HG02610 (cell line): Measurements from ENCODE around the gene BCL2A1.
A peak's percentile ranks its signal among the peaks of the same experiment; 100 is the strongest.
"Not testable (repeated sequence)": the region's sequence is repeated elsewhere in the genome, so short reads cannot be mapped to it uniquely, and the experiment has no call there.

ENCODE experiments used
- ATAC-seq: cut with Tn5 transposase; IDR thresholded peaks from one replicate; pipeline ENCODE4 v1.9.1; 2021; ENCODE audit warnings: mild to moderate bottlenecking, moderate library complexity; ENCODE audit not compliant: unreplicated experiment

The BCL2A1 gene

GRCh38 chr15:79989682-79990081, 18.7 kb upstream of the BCL2A1 start:
- no peak for ATAC-seq

GRCh38 chr15:79989183-79989582, 18.2 kb upstream of the BCL2A1 start:
- ATAC-seq, result no peak

- ATAC-seq, result no peak
Measured at GRCh38 chr15:79988448-79989117, 17.6 kb upstream of the BCL2A1 start.

- no peak for ATAC-seq
Measured at GRCh38 chr15:79987969-79988368, 17.0 kb upstream of the BCL2A1 start.

DNA sequence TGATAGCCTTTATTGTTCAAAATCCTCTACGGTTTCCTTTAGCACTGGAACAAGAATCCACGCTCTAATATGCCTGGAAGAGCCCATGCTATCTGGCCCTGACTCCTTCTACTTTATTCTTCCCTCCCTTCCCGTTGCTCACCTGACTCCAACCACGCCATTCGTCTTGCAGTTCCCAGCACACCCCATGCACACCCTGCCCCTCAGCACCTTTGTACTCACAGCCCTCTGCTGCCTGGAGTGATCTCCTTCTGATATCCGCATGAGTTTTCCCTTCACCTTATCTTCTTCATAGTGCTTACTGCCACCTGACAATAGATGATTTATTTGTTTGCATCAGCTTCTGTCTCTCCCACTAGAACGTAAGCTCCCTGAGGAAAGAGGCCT, 16.6 kb upstream of the BCL2A1 start:
- ATAC-seq, result no peak

- peak; percentile 31 for ATAC-seq
Measured at GRCh38 chr15:79981831-79982455, 10.9 kb upstream of the BCL2A1 start.

- ATAC-seq, result peak; percentile 69
Measured at GRCh38 chr15:79978655-79979514, 7.9 kb upstream of the BCL2A1 start.

GRCh38 chr15:79978260-79978654, 7.3 kb upstream of the BCL2A1 start:
- ATAC-seq, result no peak

- ATAC-seq, result peak; percentile 38
Measured at GRCh38 chr15:79977431-79978054, 6.5 kb upstream of the BCL2A1 start.

GRCh38 chr15:79973456-79974195, 2.6 kb upstream of the BCL2A1 start:
- ATAC-seq, result no peak

GRCh38 chr15:79972863-79973262, 1.9 kb upstream of the BCL2A1 start:
- ATAC-seq, result no peak

GRCh38 chr15:79970181-79970580, 815 bp downstream of the BCL2A1 start:
- no peak for ATAC-seq

DNA sequence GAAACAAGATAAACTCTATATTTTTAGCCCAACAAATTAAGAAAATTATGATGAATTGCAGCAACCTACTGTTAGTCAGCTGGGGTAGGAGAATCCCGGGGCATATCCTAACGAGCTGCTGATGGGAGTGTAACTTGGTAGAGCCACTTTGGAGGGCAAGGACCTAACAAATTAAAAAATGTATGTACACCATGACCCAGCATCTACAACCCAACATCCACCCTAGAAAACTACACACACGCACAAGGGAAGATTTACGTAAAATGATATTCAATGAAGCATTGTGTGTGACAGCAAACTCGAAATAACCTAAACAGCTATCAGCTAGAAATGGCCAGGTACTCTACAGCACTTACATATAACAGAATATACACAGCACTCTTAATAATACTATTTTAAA, 1.9 kb downstream of the BCL2A1 start:
- ATAC-seq, result no peak

DNA sequence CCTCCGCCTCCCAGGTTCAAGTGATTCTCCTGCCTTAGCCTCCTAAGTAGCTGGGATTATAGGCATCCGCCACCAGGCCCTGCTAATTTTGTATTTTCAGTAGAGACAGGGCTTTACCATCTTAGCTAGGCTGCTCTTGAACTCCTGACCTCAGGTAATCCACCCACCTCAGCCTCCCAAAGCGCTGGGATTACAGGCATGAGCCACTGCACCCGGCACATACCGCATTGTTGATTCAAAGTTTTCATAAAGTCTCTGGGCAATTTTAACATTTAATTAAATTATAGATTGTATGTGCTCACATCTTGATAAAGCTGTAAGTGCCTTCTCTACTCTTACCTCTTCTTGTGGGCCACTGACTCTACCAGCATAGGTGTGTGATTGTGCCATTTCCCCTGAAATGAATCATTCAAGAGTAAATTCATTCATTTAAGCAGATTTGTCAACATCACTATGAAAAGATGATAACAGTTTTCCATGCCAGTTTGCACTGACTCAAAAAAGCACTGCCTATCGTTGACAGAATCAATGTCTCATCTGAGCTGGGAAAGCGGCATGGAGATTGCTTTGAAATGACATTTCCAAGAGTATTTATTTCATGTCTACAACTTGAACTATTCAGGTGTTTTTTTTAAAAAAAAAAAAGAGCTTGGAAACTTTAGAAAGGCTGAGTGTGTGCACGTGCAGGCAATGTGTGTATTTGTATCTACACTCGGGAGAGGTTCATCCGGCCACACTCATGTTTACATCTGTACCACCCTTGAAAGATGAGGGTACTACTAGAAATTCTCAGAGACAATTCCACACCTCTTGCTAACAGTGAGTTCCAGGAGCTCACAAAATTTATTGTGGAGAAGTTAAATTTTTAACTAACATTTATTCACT, 3.5 kb downstream of the BCL2A1 start:
- no peak for ATAC-seq

DNA sequence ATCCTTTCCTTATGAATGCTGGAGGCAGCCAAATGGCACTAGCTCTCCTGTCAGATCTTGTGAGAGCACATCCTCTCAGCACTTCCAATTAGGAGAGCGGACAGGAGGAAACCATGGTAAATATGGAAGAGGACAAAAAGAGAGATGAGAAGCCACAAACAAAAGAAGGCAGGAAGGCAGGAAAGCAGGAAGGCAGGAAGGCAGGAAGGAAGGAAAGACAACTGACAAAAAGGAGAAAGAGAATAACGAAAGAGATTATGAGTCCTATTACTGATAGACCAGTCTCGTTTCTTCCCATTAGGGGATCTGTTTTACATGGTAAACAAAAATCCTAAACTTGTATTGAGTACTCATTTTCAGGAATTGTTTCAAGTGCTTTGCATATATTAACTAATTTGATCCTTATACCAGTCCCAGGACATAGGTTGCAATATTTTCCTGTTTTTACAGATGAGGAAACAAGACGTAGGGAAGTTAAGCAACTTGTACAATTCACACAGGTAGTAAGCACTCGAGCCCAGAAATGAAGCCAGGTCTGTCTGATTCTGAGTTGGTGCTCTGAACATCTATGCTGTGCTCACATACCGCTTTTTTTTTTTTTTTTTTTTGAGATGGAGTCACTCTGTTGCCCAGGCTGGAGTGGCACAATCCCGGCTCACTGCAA, 4.2 kb downstream of the BCL2A1 start:
- ATAC-seq, result no peak

GRCh38 chr15:79965846-79966630, 5.0 kb downstream of the BCL2A1 start:
- ATAC-seq, result peak; percentile 54

- ATAC-seq, result no peak
Measured at GRCh38 chr15:79964232-79964805, 6.7 kb downstream of the BCL2A1 start.

DNA sequence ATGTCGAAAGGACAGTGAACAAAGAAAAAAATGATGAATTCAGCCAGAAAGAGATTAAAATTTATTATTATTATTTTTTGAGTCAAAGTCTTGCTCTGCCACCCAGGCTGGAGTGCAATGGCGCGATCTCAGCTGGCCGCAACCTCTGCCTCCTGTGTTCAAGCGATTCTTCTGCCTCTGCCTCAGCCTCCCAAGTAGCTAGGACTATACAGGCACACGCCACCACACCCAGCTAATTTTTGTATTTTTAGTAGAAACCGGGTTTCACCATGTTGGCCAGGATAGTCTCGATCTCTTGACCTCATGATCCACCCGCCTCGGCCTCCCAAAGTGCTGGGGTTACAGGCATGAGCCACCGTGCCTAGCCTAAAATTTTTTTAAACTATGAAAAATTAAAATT, 8.1 kb downstream of the BCL2A1 start:
- not testable (repeated sequence) for ATAC-seq
